HEK293T (cell line): ENCODE results near the gene ARL15.

Experiments
- ELF4 ChIP-seq: fragments of 450-650 bp; IDR thresholded peaks from 2 replicates; pipeline ENCODE4 v1.6.1; 2017; ENCODE audit warnings: antibody characterized with exemption
- FOXK2 ChIP-seq: fragments of 450-650 bp; IDR thresholded peaks from 2 replicates; pipeline ENCODE4 v1.6.1; 2016; ENCODE audit warnings: mild to moderate bottlenecking
- FOXM1 ChIP-seq: fragments of 450-650 bp; IDR thresholded peaks from 2 replicates; pipeline ENCODE4 v1.6.1; 2017; ENCODE audit warnings: mild to moderate bottlenecking, borderline replicate concordance
- SP1 ChIP-seq: fragments of 450-650 bp; IDR thresholded peaks from 2 replicates; pipeline ENCODE4 v1.6.1; 2017
- TARDBP ChIP-seq: fragments of 450-650 bp; IDR thresholded peaks from 2 replicates; pipeline ENCODE4 v1.6.1; 2016
- ZNF384 ChIP-seq: fragments of 450-650 bp; IDR thresholded peaks from 2 replicates; pipeline ENCODE4 v1.6.1; 2016

- TF ChIP-seq TARDBP: no peak
- TF ChIP-seq SP1: no peak
- TF ChIP-seq ELF4: no peak
- TF ChIP-seq FOXK2: no peak
- TF ChIP-seq FOXM1: no peak
- no peak for TF ChIP-seq ZNF384
Observed at GRCh38 chr5:54229041-54229780, 81.2 kb downstream of the ARL15 start.
